ENCODE results near the gene ITPK1. TPM values are rescaled to one million over a fixed set of nuclear protein-coding genes. Genes with fewer than 3 reads are reported as not detected.

ITPK1 gene
- total RNA-seq, 1 experiment from 2014 or later = 25.9 TPM

DNA sequence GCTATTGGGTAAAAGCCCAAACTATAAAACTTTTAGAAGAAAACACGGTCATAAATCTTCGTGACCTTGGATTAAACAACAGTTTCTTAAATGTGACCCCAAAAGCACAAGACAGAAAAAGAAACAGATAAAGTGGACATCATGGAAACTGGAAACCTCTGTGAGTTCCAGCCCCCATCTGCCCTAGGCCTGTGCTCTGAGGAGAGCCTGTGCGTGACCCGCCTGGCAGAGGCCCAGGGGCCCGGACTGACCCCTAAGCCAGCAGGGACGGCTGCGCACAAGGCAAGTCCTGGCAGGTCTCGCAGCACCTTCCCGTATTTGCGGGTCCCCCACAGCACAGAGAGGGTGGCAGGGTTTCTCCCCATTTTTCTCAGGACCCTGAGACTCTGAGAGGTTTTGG, 116.8 kb downstream of the ITPK1 start:
- in situ Hi-C loops (cut with HindIII; ENCODE audit: low pct_unique_long_range_greater_than_20kb, low sequenced_read_pairs) = no loop called here
- intact Hi-C loops (cut with micrococcal nuclease; ENCODE audit: unreplicated experiment) = no loop called here
- no peak overlapping the region for H3K27ac ChIP-seq (ENCODE audit: low read length)
- no peak overlapping the region for H3K4me3 ChIP-seq (ENCODE audit: low read depth in 2 of 2, low read length in 2 of 2)
- no peak for ATAC-seq
- ChIA-PET POLR2A (no interaction called here), CTCF (no interaction called here)
- TF ChIP-seq, protein P1, sequence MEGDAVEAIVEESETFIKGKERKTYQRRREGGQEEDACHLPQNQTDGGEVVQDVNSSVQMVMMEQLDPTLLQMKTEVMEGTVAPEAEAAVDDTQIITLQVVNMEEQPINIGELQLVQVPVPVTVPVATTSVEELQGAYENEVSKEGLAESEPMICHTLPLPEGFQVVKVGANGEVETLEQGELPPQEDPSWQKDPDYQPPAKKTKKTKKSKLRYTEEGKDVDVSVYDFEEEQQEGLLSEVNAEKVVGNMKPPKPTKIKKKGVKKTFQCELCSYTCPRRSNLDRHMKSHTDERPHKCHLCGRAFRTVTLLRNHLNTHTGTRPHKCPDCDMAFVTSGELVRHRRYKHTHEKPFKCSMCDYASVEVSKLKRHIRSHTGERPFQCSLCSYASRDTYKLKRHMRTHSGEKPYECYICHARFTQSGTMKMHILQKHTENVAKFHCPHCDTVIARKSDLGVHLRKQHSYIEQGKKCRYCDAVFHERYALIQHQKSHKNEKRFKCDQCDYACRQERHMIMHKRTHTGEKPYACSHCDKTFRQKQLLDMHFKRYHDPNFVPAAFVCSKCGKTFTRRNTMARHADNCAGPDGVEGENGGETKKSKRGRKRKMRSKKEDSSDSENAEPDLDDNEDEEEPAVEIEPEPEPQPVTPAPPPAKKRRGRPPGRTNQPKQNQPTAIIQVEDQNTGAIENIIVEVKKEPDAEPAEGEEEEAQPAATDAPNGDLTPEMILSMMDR (IDR thresholded peaks at IDR 0.05) = no peak
- TF ChIP-seq, protein P2, sequence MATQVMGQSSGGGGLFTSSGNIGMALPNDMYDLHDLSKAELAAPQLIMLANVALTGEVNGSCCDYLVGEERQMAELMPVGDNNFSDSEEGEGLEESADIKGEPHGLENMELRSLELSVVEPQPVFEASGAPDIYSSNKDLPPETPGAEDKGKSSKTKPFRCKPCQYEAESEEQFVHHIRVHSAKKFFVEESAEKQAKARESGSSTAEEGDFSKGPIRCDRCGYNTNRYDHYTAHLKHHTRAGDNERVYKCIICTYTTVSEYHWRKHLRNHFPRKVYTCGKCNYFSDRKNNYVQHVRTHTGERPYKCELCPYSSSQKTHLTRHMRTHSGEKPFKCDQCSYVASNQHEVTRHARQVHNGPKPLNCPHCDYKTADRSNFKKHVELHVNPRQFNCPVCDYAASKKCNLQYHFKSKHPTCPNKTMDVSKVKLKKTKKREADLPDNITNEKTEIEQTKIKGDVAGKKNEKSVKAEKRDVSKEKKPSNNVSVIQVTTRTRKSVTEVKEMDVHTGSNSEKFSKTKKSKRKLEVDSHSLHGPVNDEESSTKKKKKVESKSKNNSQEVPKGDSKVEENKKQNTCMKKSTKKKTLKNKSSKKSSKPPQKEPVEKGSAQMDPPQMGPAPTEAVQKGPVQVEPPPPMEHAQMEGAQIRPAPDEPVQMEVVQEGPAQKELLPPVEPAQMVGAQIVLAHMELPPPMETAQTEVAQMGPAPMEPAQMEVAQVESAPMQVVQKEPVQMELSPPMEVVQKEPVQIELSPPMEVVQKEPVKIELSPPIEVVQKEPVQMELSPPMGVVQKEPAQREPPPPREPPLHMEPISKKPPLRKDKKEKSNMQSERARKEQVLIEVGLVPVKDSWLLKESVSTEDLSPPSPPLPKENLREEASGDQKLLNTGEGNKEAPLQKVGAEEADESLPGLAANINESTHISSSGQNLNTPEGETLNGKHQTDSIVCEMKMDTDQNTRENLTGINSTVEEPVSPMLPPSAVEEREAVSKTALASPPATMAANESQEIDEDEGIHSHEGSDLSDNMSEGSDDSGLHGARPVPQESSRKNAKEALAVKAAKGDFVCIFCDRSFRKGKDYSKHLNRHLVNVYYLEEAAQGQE (IDR thresholded peaks at IDR 0.05; ENCODE audit: insufficient read depth in 1 of 2, low read depth in 2 of 2, low read length in 1 of 2) = no peak
- TF ChIP-seq TCF7L2 (IDR thresholded peaks at IDR 0.05; ENCODE audit: low read depth, low read length) (no peak), SIN3A (IDR thresholded peaks at IDR 0.05; ENCODE audit: borderline replicate concordance, insufficient read depth, low read depth, low read length) (no peak), POLR2AphosphoS5 (IDR thresholded peaks at IDR 0.05; ENCODE audit: low read depth, low read length) (no peak)
- no peaks in the 10 kb centered on the region for H3K9me3 ChIP-seq (ENCODE audit: control insufficient read depth, insufficient read depth, low read depth, low read length)
- no peaks in the 10 kb centered on the region for H3K27me3 ChIP-seq (ENCODE audit: control insufficient read depth, insufficient read depth, low read length)
- no peaks in the 10 kb centered on the region for H3K4me1 ChIP-seq (ENCODE audit: control insufficient read depth, insufficient read depth, low read length)
- BruUV-seq (replicated peaks) = no TSS peak
- no peak for DNase-seq (ENCODE audit: low read depth, low spot score)
- H3K36me3 ChIP-seq (ENCODE audit: control insufficient read depth, insufficient read depth, low read length) = no peaks in the 10 kb centered on the region

DNA sequence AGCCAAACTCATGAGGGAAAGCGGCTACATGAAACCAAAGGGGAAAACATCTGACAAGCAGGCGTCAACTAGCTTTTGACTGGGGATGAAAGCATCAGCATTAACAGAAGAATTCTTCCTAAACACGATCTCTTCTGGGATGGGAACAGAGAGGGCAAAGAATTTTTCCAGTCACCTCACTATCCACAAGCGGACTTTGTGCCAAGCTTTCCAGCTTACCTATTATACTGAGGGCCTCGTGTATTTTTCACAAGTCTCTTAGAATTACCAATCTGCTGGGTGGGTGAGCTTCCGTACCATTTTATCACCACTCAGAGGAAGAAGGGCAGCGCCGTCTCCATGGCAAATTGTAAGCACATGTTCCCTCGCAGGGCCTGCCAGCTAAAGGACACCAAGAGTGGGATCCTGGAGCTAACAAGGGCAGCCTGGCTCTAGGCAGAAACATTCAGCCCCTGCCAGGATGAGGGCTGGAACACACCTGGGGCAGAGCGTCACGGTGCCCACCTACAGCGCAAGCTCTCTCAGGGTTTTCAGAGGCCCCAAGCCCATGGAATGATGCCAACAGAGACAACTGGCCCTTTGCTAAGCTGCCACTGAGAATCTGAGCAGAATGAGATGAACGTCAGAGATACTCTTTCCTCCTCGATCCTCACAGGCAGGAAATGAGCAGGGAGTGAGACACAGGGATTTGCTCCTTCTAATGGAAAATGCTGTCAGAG, 118.2 kb downstream of the ITPK1 start:
- no TSS peak for BruUV-seq (replicated peaks)
- intact Hi-C loops (cut with micrococcal nuclease; ENCODE audit: unreplicated experiment) (no loop called here), in situ Hi-C loops (cut with HindIII; ENCODE audit: low pct_unique_long_range_greater_than_20kb, low sequenced_read_pairs) (no loop called here)
- no peaks in the 10 kb centered on the region for H3K36me3 ChIP-seq (ENCODE audit: control insufficient read depth, insufficient read depth, low read length)
- H3K4me1 ChIP-seq (ENCODE audit: control insufficient read depth, insufficient read depth, low read length) = no peaks in the 10 kb centered on the region
- H3K4me3 ChIP-seq (ENCODE audit: low read depth in 2 of 2, low read length in 2 of 2) = no peak overlapping the region
- ATAC-seq (no peak), DNase-seq (ENCODE audit: low read depth, low spot score) (no peak)
- H3K9me3 ChIP-seq (ENCODE audit: control insufficient read depth, insufficient read depth, low read depth, low read length) = no peaks in the 10 kb centered on the region
- ChIA-PET CTCF (no interaction called here), POLR2A (no interaction called here)
- H3K27me3 ChIP-seq (ENCODE audit: control insufficient read depth, insufficient read depth, low read length) = no peaks in the 10 kb centered on the region
- H3K27ac ChIP-seq (ENCODE audit: low read length) = no peak overlapping the region
- TF ChIP-seq, protein P2 (IDR thresholded peaks at IDR 0.05; ENCODE audit: insufficient read depth in 1 of 2, low read depth in 2 of 2, low read length in 1 of 2) = no peak
- no peak for TF ChIP-seq TCF7L2 (IDR thresholded peaks at IDR 0.05; ENCODE audit: low read depth, low read length)
- no peak for TF ChIP-seq POLR2AphosphoS5 (IDR thresholded peaks at IDR 0.05; ENCODE audit: low read depth, low read length)
- TF ChIP-seq, protein P1 (IDR thresholded peaks at IDR 0.05) = no peak
- no peak for TF ChIP-seq SIN3A (IDR thresholded peaks at IDR 0.05; ENCODE audit: borderline replicate concordance, insufficient read depth, low read depth, low read length)

All from Panc1 (cell line).